ENCODE results near the gene ADGRF5. TPM values are rescaled to one million over a fixed set of nuclear protein-coding genes. Genes with fewer than 3 reads are reported as not detected.

The ADGRF5 gene
- total and polyA plus RNA-seq, 2 donors (not counting 3 experiments of a cell fraction or from before 2014, with no cell fraction given) = 26.3 to 50.0 TPM

- CTCF ChIA-PET = no interaction called here
- H3K4me2 ChIP-seq (ENCODE audit: insufficient read depth, low read length) = no peak overlapping the region
Observed at GRCh38 chr6:46927066-46927465, 5.3 kb upstream of the ADGRF5 start.

GRCh38 chr6:46926481-46926880 is 4.7 kb upstream of the ADGRF5 start:
- H3K4me3 ChIP-seq (replicated peaks in 1 of 3; ENCODE audit: insufficient read depth in 1 of 3, low read depth in 1 of 3, low read length in 3 of 3) = no peak overlapping the region
- H3K27ac ChIP-seq (ENCODE audit: insufficient read depth, low read depth, low read length) = no peak overlapping the region
- FAIRE-seq (no peak), DNase-seq (ENCODE audit: low read depth, low spot score) (no peak)
- H4K20me1 ChIP-seq (replicated peaks; ENCODE audit: control insufficient read depth, extremely low read depth, insufficient read depth, low read length) = no peaks in the 10 kb centered on the region
- no TSS peak for BruUV-seq (replicated peaks)
- H2AFZ ChIP-seq (ENCODE audit: low read depth, low read length) = no peak overlapping the region
- H3K4me1 ChIP-seq (ENCODE audit: control insufficient read depth, extremely low read depth, insufficient read depth, low read length) = peaks cover 19% of the 10 kb centered on the region
- no peak overlapping the region for H3K4me2 ChIP-seq (ENCODE audit: insufficient read depth, low read length)
- H3K36me3 ChIP-seq (ENCODE audit: control insufficient read depth in 2 of 2, extremely low read depth in 1 of 2, insufficient read depth in 2 of 2, low read length in 2 of 2) = no peaks in the 10 kb centered on the region
- no peaks in the 10 kb centered on the region for H3K79me2 ChIP-seq (ENCODE audit: control insufficient read depth, insufficient read depth, low read length)
- no peaks in the 10 kb centered on the region for H3K9me1 ChIP-seq (replicated peaks; ENCODE audit: control insufficient read depth, extremely low read depth, insufficient read depth, low read length)
- dilution Hi-C loops (cut with MboI; ENCODE audit: extremely low pct_ligation_motif_present, low sequenced_read_pairs) = no loop called here
- intact Hi-C loops (cut with micrococcal nuclease) = no loop called here
- H3K9me3 ChIP-seq (replicated peaks; ENCODE audit: control insufficient read depth, insufficient read depth, low read length) = no peaks in the 10 kb centered on the region
- H3K27me3 ChIP-seq (ENCODE audit: control insufficient read depth in 2 of 2, insufficient read depth in 2 of 2, low read length in 2 of 2) = peaks cover 0 to 4% of the 10 kb centered on the region in 2 experiments
- ChIA-PET CTCF (interaction anchor here (1.2 to 1.7 kb wide), 3 partner anchors 10 to 77 kb away, joined by 3 to 5 read pairs (median 5); no protein-coding TSS in a partner anchor), POLR2A (no interaction called here)
- TF ChIP-seq JUN (IDR thresholded peaks at IDR 0.05; ENCODE audit: borderline replicate concordance, insufficient read depth, insufficient read length, low read depth) (no peak), CTCF (IDR thresholded peaks at IDR 0.05; ENCODE audit: extremely low read depth in 1 of 2, insufficient read depth in 1 of 2, low read depth in 1 of 2, low read length in 2 of 2) (no peak), GATA2 (IDR thresholded peaks at IDR 0.05; ENCODE audit: insufficient read depth, insufficient read length, low read depth, low read length) (no peak), POLR2A (IDR thresholded peaks at IDR 0.05; ENCODE audit: low read depth, low read length) (no peak), FOS (IDR thresholded peaks at IDR 0.05; ENCODE audit: borderline replicate concordance, insufficient read depth, low read length) (no peak), POLR2AphosphoS5 (IDR thresholded peaks at IDR 0.05; ENCODE audit: insufficient read depth, low read depth, low read length) (no peak)
- no peak overlapping the region for H3K9ac ChIP-seq (replicated peaks; ENCODE audit: extremely low read depth, insufficient read depth, low read length)

More at GRCh38 chr6:46927066-46927465, 5.3 kb upstream of the ADGRF5 start:
- no peaks in the 10 kb centered on the region for H3K9me3 ChIP-seq (replicated peaks; ENCODE audit: control insufficient read depth, insufficient read depth, low read length)
- no peak overlapping the region for H2AFZ ChIP-seq (ENCODE audit: low read depth, low read length)
- POLR2A ChIA-PET = no interaction called here
- no peak overlapping the region for H3K27ac ChIP-seq (ENCODE audit: insufficient read depth, low read depth, low read length)
- H3K4me1 ChIP-seq (ENCODE audit: control insufficient read depth, extremely low read depth, insufficient read depth, low read length) = peaks cover 13% of the 10 kb centered on the region
- no peak for FAIRE-seq
- intact Hi-C loops (cut with micrococcal nuclease) = no loop called here
- peaks cover 0 to 4% of the 10 kb centered on the region in 2 experiments for H3K27me3 ChIP-seq (ENCODE audit: control insufficient read depth in 2 of 2, insufficient read depth in 2 of 2, low read length in 2 of 2)
- H3K79me2 ChIP-seq (ENCODE audit: control insufficient read depth, insufficient read depth, low read length) = no peaks in the 10 kb centered on the region
- no peaks in the 10 kb centered on the region for H3K36me3 ChIP-seq (ENCODE audit: control insufficient read depth in 2 of 2, extremely low read depth in 1 of 2, insufficient read depth in 2 of 2, low read length in 2 of 2)
- no TSS peak for BruUV-seq (replicated peaks)
- H4K20me1 ChIP-seq (replicated peaks; ENCODE audit: control insufficient read depth, extremely low read depth, insufficient read depth, low read length) = no peaks in the 10 kb centered on the region
- H3K4me3 ChIP-seq (replicated peaks in 1 of 3; ENCODE audit: insufficient read depth in 1 of 3, low read depth in 1 of 3, low read length in 3 of 3) = no peak overlapping the region
- dilution Hi-C loops (cut with MboI; ENCODE audit: extremely low pct_ligation_motif_present, low sequenced_read_pairs) = no loop called here
- no peaks in the 10 kb centered on the region for H3K9me1 ChIP-seq (replicated peaks; ENCODE audit: control insufficient read depth, extremely low read depth, insufficient read depth, low read length)
- no peak for TF ChIP-seq POLR2AphosphoS5 (IDR thresholded peaks at IDR 0.05; ENCODE audit: insufficient read depth, low read depth, low read length)
- no peak for DNase-seq (ENCODE audit: low read depth, low spot score)
- H3K9ac ChIP-seq (replicated peaks; ENCODE audit: extremely low read depth, insufficient read depth, low read length) = no peak overlapping the region
